ENCODE measurements around the gene ARHGAP6. TPM values are rescaled to one million over a fixed set of nuclear protein-coding genes. Genes with fewer than 3 reads are reported as not detected.

Gene ARHGAP6
- total and polyA plus RNA-seq, 9 of the 15 experiments (the other 6 are each of a cell fraction or from before 2014, with no cell fraction given), result 12.5 to 63.6 (median 41.8) TPM

- TF ChIP-seq RREB1 (CRISPR knock-in tag; IDR thresholded peaks at IDR 0.05) (peak; percentile 92), RERE (CRISPR knock-in tag; IDR thresholded peaks at IDR 0.05; ENCODE audit: borderline replicate concordance) (no peak), MLLT1 (IDR thresholded peaks at IDR 0.05) (peak in 1 of 2 experiments; percentile 85; a peak in 2 of 4 replicates), E2F4 (CRISPR knock-in tag; IDR thresholded peaks at IDR 0.05; ENCODE audit: low read depth) (no peak), HMGXB4 (CRISPR knock-in tag; IDR thresholded peaks at IDR 0.05) (no peak), SP1 (CRISPR knock-in tag; IDR thresholded peaks at IDR 0.05) (no peak)
Measured at GRCh38 chrX:11461201-11462001, 204.3 kb downstream of the ARHGAP6 start (continued).
